K562 (cell line): ENCODE measurements around the gene RHEX. TPM values are rescaled to one million over a fixed set of nuclear protein-coding genes. Genes with fewer than 3 reads are reported as not detected.

ENCODE experiments used
- ATAC-seq: fragments of 200-7000 bp; cut with Tn5 transposase; 3 replicates; pipeline ENCODE4 v1.9.1; 2020; ENCODE audit warnings: moderate library complexity
- BruUV-seq: library from RNA; stranded (reverse); fragments of 400-500 nt; replicated peaks from 2 replicates; lab custom pipeline; 2021; lab: Mats Ljungman, UMichigan
- CTCF ChIA-PET: fragments of 300-600 bp; formaldehyde crosslinking; extraction: SDS; loops from one replicate; lab custom pipeline; 2021; ENCODE audit warnings: low intra/inter-chr PET ratio; lab: Yijun Ruan, JAX
- POLR2A ChIA-PET: fragments of 300-600, 350-650 bp; sonication (Branson Sonifier 250); formaldehyde crosslinking; extraction: SDS; loops from one replicate; lab custom pipeline; 2021; ENCODE audit warnings: antibody characterized with exemption, inconsistent platforms; lab: Yijun Ruan, JAX
- DNase-seq, 4 experiments: peaks; one replicate each; pipeline versions ENCODE4 v3.0.0 to v3.0.0-alpha.2; 2011 to 2018; ENCODE audit warnings: low spot score in 3 of 4, mixed read lengths in 3 of 4; ENCODE audit errors: extremely low read depth in 1 of 4
- FAIRE-seq: peaks from 2 replicates; lab custom pipeline; 2011; peaks lifted over from hg19 to GRCh38; lab: Jason Lieb, UNC
- H2AFZ ChIP-seq: 2 replicates; pipeline ENCODE4 v1.6.0; 2011; ENCODE audit warnings: low read depth, low read length, control low read depth, inconsistent platforms
- H3K27ac ChIP-seq: fragments of 200-600 bp; 3 replicates; pipeline ENCODE4 v1.8.0; 2011; ENCODE audit warnings: low read depth, mild to moderate bottlenecking, control low read depth, inconsistent platforms, low read length, moderate library complexity, mixed read lengths; ENCODE audit errors: extremely low read depth
- H3K27me3 ChIP-seq, 2 experiments: fragments of 300-600 bp in 1 of 2; 2 replicates in 1 of 2; 3 replicates in 1 of 2; pipeline versions ENCODE4 v1.6.0 to v1.8.0; 2011; ENCODE audit warnings: inconsistent platforms in 2 of 2, low read length in 2 of 2, mild to moderate bottlenecking in 1 of 2, mixed read lengths in 1 of 2, moderate library complexity in 1 of 2; ENCODE audit not compliant: control insufficient read depth in 2 of 2, insufficient read depth in 2 of 2
- H3K36me3 ChIP-seq: fragments of 300-600 bp; 3 replicates; pipeline ENCODE4 v1.8.0; 2011; ENCODE audit warnings: mild to moderate bottlenecking, low read length, inconsistent platforms; ENCODE audit not compliant: control insufficient read depth, insufficient read depth
- H3K4me1 ChIP-seq, 2 experiments: fragments of 200-600 bp in 1 of 2; replicated peaks in 1 of 2; 2 replicates in 1 of 2; 3 replicates in 1 of 2; pipeline versions ENCODE4 v1.5.1 to v1.8.0; 2011; ENCODE audit warnings: inconsistent platforms in 2 of 2, low read length in 2 of 2, mild to moderate bottlenecking in 1 of 2, mixed read lengths in 1 of 2, moderate library complexity in 1 of 2; ENCODE audit not compliant: control insufficient read depth in 2 of 2, insufficient read depth in 2 of 2
- H3K4me2 ChIP-seq: 2 replicates; pipeline ENCODE4 v1.6.1; 2011; ENCODE audit warnings: low read length, control low read depth, inconsistent platforms, mixed read lengths; ENCODE audit not compliant: insufficient read depth
- H3K4me3 ChIP-seq: fragments of 200-600 bp; sonication (generic), shearing (Covaris generic); 2 replicates; pipeline ENCODE4 v1.5.1; 2016; ENCODE audit warnings: control low read depth, inconsistent platforms
- H3K79me2 ChIP-seq: fragments of 200-600 bp; 3 replicates; pipeline ENCODE4 v1.8.0; 2011; ENCODE audit warnings: low read length, inconsistent platforms; ENCODE audit not compliant: control insufficient read depth, insufficient read depth
- H3K9ac ChIP-seq, 2 experiments: 2 replicates each; pipeline versions ENCODE4 v1.6.0 to v1.6.1; 2011; ENCODE audit warnings: low read depth in 2 of 2, low read length in 2 of 2, control low read depth in 1 of 2, inconsistent platforms in 1 of 2, mild to moderate bottlenecking in 1 of 2, mixed read lengths in 1 of 2; ENCODE audit not compliant: insufficient read depth in 1 of 2
- H3K9me1 ChIP-seq: one replicate; pipeline ENCODE4 v1.6.0; 2011; ENCODE audit warnings: inconsistent platforms, mild to moderate bottlenecking, low read length, moderate library complexity; ENCODE audit not compliant: control insufficient read depth, insufficient read depth
- H3K9me3 ChIP-seq: replicated peaks from 2 replicates; pipeline ENCODE4 v1.5.1; 2011; ENCODE audit warnings: low read depth, low read length, inconsistent platforms; ENCODE audit not compliant: control insufficient read depth, insufficient read depth
- H4K20me1 ChIP-seq: replicated peaks from 2 replicates; pipeline ENCODE4 v1.6.1; 2011; ENCODE audit warnings: low read length, inconsistent platforms, mixed read lengths; ENCODE audit not compliant: control insufficient read depth, insufficient read depth
- BRF2 ChIP-seq: IDR thresholded peaks from 3 replicates; pipeline ENCODE4 v1.6.1; 2011; ENCODE audit warnings: borderline replicate concordance, mild to moderate bottlenecking; ENCODE audit not compliant: insufficient read length, insufficient read depth
- CBX3 ChIP-seq, 2 experiments: IDR thresholded peaks; 1 replicate in 1 of 2; 2 replicates in 1 of 2; pipeline ENCODE4 v1.6.1; 2012; ENCODE audit warnings: inconsistent platforms in 2 of 2, low read length in 2 of 2, borderline replicate concordance in 1 of 2, control low read depth in 1 of 2
- GTF2F1 ChIP-seq: IDR thresholded peaks from 2 replicates; pipeline ENCODE4 v1.6.1; 2011; ENCODE audit warnings: low read depth, low read length, improper control_type of control experiment
- KDM5B ChIP-seq: fragments of 200-600 bp; sonication (generic); IDR thresholded peaks from 2 replicates; pipeline ENCODE4 v1.6.1; 2012; ENCODE audit warnings: low read depth, mild to moderate bottlenecking, moderate library complexity, low read length, control low read depth, inconsistent platforms; ENCODE audit not compliant: insufficient replicate concordance
- KLF6 ChIP-seq: fragments of 250-450 bp; sonication (Bioruptor Pico); IDR thresholded peaks from 2 replicates; pipeline ENCODE4 v1.4.0; 2020; ENCODE audit warnings: mild to moderate bottlenecking, moderate library complexity, borderline replicate concordance
- MLLT1 ChIP-seq, 2 experiments: fragments of 450-650 bp; IDR thresholded peaks; 2 replicates each; pipeline ENCODE4 v1.6.1; 2016
- NFRKB ChIP-seq: fragments of 450-650 bp; IDR thresholded peaks from 2 replicates; pipeline ENCODE4 v1.6.1; 2016; ENCODE audit warnings: low read depth
- RNF219 ChIP-seq: fragments of 250-450 bp; sonication (Bioruptor Pico); IDR thresholded peaks from 2 replicates; pipeline ENCODE4 v1.5.0; 2022; ENCODE audit warnings: mild to moderate bottlenecking
- SP1 ChIP-seq: sonication (generic); formaldehyde crosslinking; IDR thresholded peaks from 2 replicates; pipeline ENCODE4 v1.8.1; 2022; ENCODE audit warnings: mild to moderate bottlenecking, missing genetic modification reagents
- TCF3 ChIP-seq: sonication (generic); formaldehyde crosslinking; IDR thresholded peaks from 2 replicates; pipeline ENCODE4 v1.4.0; 2020; ENCODE audit warnings: mild to moderate bottlenecking, missing genetic modification reagents
- YBX1 ChIP-seq: fragments of 450-650 bp; IDR thresholded peaks from 2 replicates; pipeline ENCODE4 v1.7.1; 2016; ENCODE audit warnings: mild to moderate bottlenecking
- ZFP36 ChIP-seq: fragments of 150-350 bp; IDR thresholded peaks from 2 replicates; pipeline ENCODE4 v1.6.1; 2018; ENCODE audit warnings: low read length, low read depth; ENCODE audit not compliant: partially characterized antibody
- ZKSCAN3 ChIP-seq: fragments of 250-450 bp; sonication (Bioruptor Pico); IDR thresholded peaks from 2 replicates; pipeline ENCODE4 v1.4.0; 2020
- ZNF384 ChIP-seq: IDR thresholded peaks from 2 replicates; pipeline ENCODE4 v1.6.1; 2012; ENCODE audit warnings: low read depth, low read length, improper control_type of control experiment
- ZNF586 ChIP-seq: fragments of 450-650 bp; formaldehyde crosslinking; conservative IDR thresholded peaks from 2 replicates; pipeline ENCODE4 v1.4.0; 2020; ENCODE audit warnings: mild to moderate bottlenecking, moderate library complexity
- ZNF764 ChIP-seq: fragments of 250-450 bp; sonication (Bioruptor Pico); IDR thresholded peaks from 2 replicates; pipeline ENCODE4 v1.4.0; 2020; ENCODE audit warnings: low read depth, mild to moderate bottlenecking, moderate library complexity
- WGBS: fragments of 100-300 bp; shearing (Covaris generic); methylation state at CpG from one replicate; pipeline ENCODE4 v1.1.6; 2016; ENCODE audit warnings: low coverage, mixed read lengths; ENCODE audit not compliant: insufficient coverage; ENCODE audit errors: missing lambda C conversion rate; 5-methylcytosine and 5-hydroxymethylcytosine counted together
- in situ Hi-C: fragments of 300-500 bp; cut with MboI; formaldehyde crosslinking; loops from 4 replicates; pipeline ENCODE4 v1.15.0; 2018; ENCODE audit warnings: inconsistent platforms, mixed read lengths
- intact Hi-C: fragments of 100-400 bp; cut with micrococcal nuclease; formaldehyde crosslinking; loops from 2 replicates; pipeline ENCODE4 v1.14.2; 2022
- polyA plus RNA-seq, 8 experiments: library from polyadenylated mRNA; depleted of rRNA in 4 of 8; stranded (reverse) in 5 of 8; unstranded in 3 of 8; fragments of >200 nt; fragmentation: Nextera tagmentation in 2 of 8; fragmentation: Illumina TruSeq in 1 of 8; extraction: Ambion mirVana in 2 of 8; extraction: Trizol in 1 of 8; gene quantifications; 2 replicates each; pipeline versions ENCODE4 v1.2.1 to v1.2.3, GENCODE V29; 2011 to 2014; ENCODE audit warnings: inconsistent platforms in 1 of 8, missing spikeins in 1 of 8
- total RNA-seq, 7 experiments: library from RNA; depleted of rRNA in 6 of 7; stranded (reverse); fragments of >200 nt in 6 of 7; fragmentation: Illumina TruSeq in 2 of 7; extraction: Trizol in 2 of 7; gene quantifications; 2 replicates each; pipeline versions ENCODE4 v1.2.1 to v1.2.3, GENCODE V29; 2011 to 2021; ENCODE audit warnings: low replicate concordance in 1 of 7

The RHEX gene
- total and polyA plus RNA-seq, 9 of the 15 experiments (the other 6 are each of a cell fraction or from before 2014, with no cell fraction given): not detected

DNA sequence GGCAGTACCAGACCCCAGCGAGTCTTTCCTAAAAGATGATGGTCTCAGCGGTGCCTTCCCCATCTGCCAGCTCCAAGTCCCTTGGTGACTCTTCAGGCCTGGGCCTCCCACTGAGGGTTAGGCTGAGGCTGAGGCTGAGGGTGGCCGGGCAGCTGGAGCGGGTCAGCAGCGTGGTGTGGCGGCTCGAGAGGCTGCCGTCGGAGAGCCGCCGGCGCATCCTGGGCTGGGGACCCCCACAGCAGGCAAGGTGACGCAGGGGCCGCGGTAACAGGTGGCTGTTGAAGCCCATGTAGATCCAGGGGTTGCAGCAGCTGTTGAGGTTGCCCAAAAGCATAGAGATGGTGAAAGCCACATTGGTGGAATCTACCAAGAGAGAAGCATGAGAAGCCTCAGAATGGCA, 57.2 kb downstream of the RHEX start:
- Histone ChIP-seq H3K9me3 (no peaks in the 10 kb centered on the region), H3K4me1 (peaks cover 3 to 8% of the 10 kb centered on the region in 2 experiments; a peak in 3 of 5 replicates), H4K20me1 (0 out of 2 replicates have a peak, but pooled peaks cover 5% of the 10 kb centered on the region), H2AFZ (no peak overlapping the region), H3K4me2 (no peak overlapping the region)
- in situ Hi-C loops: loop anchor here (5.0 kb wide), 1 partner anchor 318 kb away; no protein-coding TSS in a partner anchor
- TF ChIP-seq TCF3 (CRISPR knock-in tag) (no peak), KDM5B (no peak), SP1 (CRISPR knock-in tag) (no peak), YBX1 (no peak), CBX3 (IDR thresholded peaks at IDR 0.05; ENCODE audit: borderline replicate concordance in 1 of 2, low read length in 2 of 2) (no peak), ZNF384 (no peak), RNF219 (CRISPR knock-in tag) (no peak), KLF6 (CRISPR knock-in tag) (no peak), ZFP36 (no peak), ZKSCAN3 (no peak), GTF2F1 (no peak), BRF2 (no peak), ZNF586 (no peak), ZNF764 (no peak), NFRKB (no peak), MLLT1 (IDR thresholded peaks at IDR 0.05) (no peak)
- TF ChIP-seq, all 486 proteins: peak for 0
- WGBS: 0% methylated on average over 15 of the region's 15 CpGs
- CTCF ChIA-PET: no interaction called here
- FAIRE-seq: no peak
- H3K9ac ChIP-seq: no peak overlapping the region
- H3K79me2 ChIP-seq: no peaks in the 10 kb centered on the region
- no peaks in the 10 kb centered on the region for H3K9me1 ChIP-seq
- POLR2A ChIA-PET: interaction anchor here (1.2 to 1.3 kb wide), 3 partner anchors 11 to 299 kb away, joined by 3 read pairs; no protein-coding TSS in a partner anchor
- no peak overlapping the region for H3K27ac ChIP-seq
- H3K4me3 ChIP-seq: no peak overlapping the region
- ATAC-seq: no peak
- peaks cover 24 to 50% of the 10 kb centered on the region in 2 experiments for H3K27me3 ChIP-seq
- no TSS peak for BruUV-seq
- no peaks in the 10 kb centered on the region for H3K36me3 ChIP-seq
- DNase-seq: no peak
- intact Hi-C loops: no loop called here
